ENCODE data around the gene ZNF599. TPM values are rescaled to one million over a fixed set of nuclear protein-coding genes. Genes with fewer than 3 reads are reported as not detected.
A peak's percentile ranks its signal among the peaks of the same experiment; 100 is the strongest.

Gene ZNF599
- total and polyA plus RNA-seq, 2 of the 13 experiments (the other 11 are each of a cell fraction or from before 2014, with no cell fraction given) = 5.8 to 7.3 TPM

DNA sequence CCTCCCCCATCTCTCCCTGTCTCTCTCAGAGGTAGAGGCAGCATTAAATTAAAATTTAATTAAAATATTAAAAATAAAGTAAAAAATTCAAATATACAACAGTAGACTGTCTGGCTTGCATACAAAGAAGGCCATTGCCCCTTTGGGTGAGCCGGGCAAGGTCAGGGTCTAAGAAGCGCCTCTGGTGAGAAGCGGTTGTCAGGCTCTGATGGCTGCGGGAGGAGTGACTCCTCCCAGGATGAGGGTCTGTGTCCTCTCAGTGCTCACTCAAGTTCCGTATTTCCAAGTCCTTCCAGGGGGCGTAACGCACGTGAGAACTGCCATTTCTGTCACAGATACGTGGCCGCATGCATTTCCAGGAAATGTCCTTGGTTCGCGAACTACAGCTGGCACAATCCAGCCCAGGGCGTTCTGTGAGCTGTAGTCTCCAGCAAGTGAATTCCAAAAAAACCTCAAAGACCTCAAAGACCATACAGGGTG, 39.7 kb downstream of the ZNF599 start (continued):
- TF ChIP-seq ZBTB46 (CRISPR knock-in tag; IDR thresholded peaks at IDR 0.05; ENCODE audit: borderline replicate concordance) = no peak
- TF ChIP-seq NFYC (CRISPR knock-in tag; IDR thresholded peaks at IDR 0.05) = no peak
- no peak for TF ChIP-seq EZH2 (conservative IDR thresholded peaks at IDR 0.05; ENCODE audit: low read depth, low read length)
- TF ChIP-seq ZNF614 (CRISPR knock-in tag; IDR thresholded peaks at IDR 0.05; ENCODE audit: borderline replicate concordance) = no peak
- TF ChIP-seq ZMAT3 (CRISPR knock-in tag; conservative IDR thresholded peaks at IDR 0.05) = no peak
- TF ChIP-seq HMGA1 (CRISPR knock-in tag; conservative IDR thresholded peaks at IDR 0.05) = no peak
- TF ChIP-seq ZBTB40 (IDR thresholded peaks at IDR 0.05) = no peak
- no peak for TF ChIP-seq ZBTB40 (CRISPR knock-in tag; IDR thresholded peaks at IDR 0.05)
- TF ChIP-seq ZNF430 (CRISPR knock-in tag; IDR thresholded peaks at IDR 0.05) = no peak
- TF ChIP-seq, protein P1, sequence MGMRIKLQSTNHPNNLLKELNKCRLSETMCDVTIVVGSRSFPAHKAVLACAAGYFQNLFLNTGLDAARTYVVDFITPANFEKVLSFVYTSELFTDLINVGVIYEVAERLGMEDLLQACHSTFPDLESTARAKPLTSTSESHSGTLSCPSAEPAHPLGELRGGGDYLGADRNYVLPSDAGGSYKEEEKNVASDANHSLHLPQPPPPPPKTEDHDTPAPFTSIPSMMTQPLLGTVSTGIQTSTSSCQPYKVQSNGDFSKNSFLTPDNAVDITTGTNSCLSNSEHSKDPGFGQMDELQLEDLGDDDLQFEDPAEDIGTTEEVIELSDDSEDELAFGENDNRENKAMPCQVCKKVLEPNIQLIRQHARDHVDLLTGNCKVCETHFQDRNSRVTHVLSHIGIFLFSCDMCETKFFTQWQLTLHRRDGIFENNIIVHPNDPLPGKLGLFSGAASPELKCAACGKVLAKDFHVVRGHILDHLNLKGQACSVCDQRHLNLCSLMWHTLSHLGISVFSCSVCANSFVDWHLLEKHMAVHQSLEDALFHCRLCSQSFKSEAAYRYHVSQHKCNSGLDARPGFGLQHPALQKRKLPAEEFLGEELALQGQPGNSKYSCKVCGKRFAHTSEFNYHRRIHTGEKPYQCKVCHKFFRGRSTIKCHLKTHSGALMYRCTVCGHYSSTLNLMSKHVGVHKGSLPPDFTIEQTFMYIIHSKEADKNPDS (CRISPR knock-in tag; IDR thresholded peaks at IDR 0.05) = no peak
- TF ChIP-seq SIN3A (IDR thresholded peaks at IDR 0.05; ENCODE audit: borderline replicate concordance, low read depth, low read length) = peak; percentile 89; the same call in 1 of the 2 replicates
- 0 out of 2 replicates have a peak, but pooled peaks have one; percentile 65 for TF ChIP-seq ZNF724P (CRISPR knock-in tag; IDR thresholded peaks at IDR 0.05; ENCODE audit: borderline replicate concordance)
- TF ChIP-seq CEBPG (CRISPR knock-in tag; IDR thresholded peaks at IDR 0.05) = no peak
- TF ChIP-seq ZNF768 (CRISPR knock-in tag; IDR thresholded peaks at IDR 0.05) = no peak
- no peak for TF ChIP-seq ZFP82 (CRISPR knock-in tag; IDR thresholded peaks at IDR 0.05; ENCODE audit: borderline replicate concordance)
- TF ChIP-seq ZNF17 (CRISPR knock-in tag; IDR thresholded peaks at IDR 0.05) = no peak
- TF ChIP-seq ARNTL (CRISPR knock-in tag; IDR thresholded peaks at IDR 0.05) = no peak
- TF ChIP-seq KLF15 (CRISPR knock-in tag; IDR thresholded peaks at IDR 0.05; ENCODE audit: borderline replicate concordance) = no peak
- TF ChIP-seq SATB2 (CRISPR knock-in tag; IDR thresholded peaks at IDR 0.05) = no peak

Data from HepG2 (cell line).